Measurements from ENCODE around the gene AUTS2.

Gene AUTS2

DNA sequence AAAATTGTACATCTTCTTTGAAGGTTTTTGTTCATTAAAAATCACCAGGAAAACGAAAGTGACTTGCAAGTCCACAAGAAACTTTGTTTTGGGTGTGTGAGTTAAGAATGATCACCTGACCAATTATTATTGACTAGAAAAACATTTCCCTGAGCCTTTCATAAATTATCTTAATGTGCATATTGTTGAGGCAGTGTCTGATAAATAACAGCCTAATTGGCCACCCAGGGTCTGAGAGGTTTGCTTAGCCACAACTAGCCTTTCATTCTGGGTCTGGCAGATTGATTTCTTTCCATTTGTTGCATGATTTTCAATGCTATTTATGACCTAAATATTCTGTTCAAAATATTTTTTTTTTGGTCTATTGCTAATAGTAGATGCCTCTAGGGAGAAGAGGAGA is 152.8 kb downstream of the AUTS2 start:
- no peak overlapping the region for H3K4me3 ChIP-seq (replicated peaks; ENCODE audit: low read depth, low read length)
- TF ChIP-seq, protein P1, sequence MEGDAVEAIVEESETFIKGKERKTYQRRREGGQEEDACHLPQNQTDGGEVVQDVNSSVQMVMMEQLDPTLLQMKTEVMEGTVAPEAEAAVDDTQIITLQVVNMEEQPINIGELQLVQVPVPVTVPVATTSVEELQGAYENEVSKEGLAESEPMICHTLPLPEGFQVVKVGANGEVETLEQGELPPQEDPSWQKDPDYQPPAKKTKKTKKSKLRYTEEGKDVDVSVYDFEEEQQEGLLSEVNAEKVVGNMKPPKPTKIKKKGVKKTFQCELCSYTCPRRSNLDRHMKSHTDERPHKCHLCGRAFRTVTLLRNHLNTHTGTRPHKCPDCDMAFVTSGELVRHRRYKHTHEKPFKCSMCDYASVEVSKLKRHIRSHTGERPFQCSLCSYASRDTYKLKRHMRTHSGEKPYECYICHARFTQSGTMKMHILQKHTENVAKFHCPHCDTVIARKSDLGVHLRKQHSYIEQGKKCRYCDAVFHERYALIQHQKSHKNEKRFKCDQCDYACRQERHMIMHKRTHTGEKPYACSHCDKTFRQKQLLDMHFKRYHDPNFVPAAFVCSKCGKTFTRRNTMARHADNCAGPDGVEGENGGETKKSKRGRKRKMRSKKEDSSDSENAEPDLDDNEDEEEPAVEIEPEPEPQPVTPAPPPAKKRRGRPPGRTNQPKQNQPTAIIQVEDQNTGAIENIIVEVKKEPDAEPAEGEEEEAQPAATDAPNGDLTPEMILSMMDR (IDR thresholded peaks at IDR 0.05; ENCODE audit: low read depth, low read length, missing control alignments), result no peak
- DNase-seq (ENCODE audit: extremely low read depth, low read depth), result no peak

DNA sequence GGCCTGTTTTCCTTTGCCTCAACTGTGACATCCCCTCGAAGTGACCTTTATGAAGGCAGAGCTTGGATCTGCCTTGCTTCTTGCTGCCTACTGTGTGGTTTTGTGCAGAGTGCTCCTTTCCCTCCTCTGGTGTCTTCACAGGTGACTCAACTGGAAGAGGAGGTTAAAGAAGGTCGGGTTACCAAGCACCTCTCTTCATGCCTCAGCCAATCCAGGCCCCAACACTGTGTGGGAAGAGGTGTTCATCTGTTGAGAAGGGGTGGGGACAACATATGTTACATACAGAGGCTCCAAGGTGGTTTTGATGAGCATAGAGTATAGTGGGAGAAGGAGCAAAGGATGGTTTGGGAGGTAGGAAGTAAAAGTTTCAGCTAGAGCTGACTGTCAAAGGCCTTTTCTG is 155.7 kb downstream of the AUTS2 start:
- TF ChIP-seq, protein P1 (IDR thresholded peaks at IDR 0.05; ENCODE audit: low read depth, low read length, missing control alignments), result no peak
- no peak overlapping the region for H3K4me3 ChIP-seq (replicated peaks; ENCODE audit: low read depth, low read length)
- DNase-seq (ENCODE audit: extremely low read depth, low read depth), result no peak

DNA sequence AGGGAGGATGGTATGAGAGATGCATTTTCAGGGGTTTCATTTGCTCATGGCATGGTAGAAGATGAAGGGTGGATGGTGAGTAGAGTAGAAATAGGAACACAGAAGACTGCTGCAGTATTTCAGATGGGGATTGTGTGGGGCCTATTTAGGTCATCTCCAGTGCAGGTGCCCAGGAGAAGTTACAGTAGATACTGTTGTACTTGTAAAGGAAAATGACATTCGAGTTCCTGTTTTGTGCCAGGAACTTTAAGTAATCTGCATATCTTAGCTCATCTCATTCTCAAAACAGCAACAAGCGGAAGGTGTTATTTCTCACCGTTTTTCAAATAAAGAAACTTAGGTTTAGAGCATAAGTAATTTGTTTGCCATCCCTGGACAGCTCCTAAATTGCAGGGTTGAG is 156.2 kb downstream of the AUTS2 start:
- DNase-seq (ENCODE audit: extremely low read depth, low read depth), result no peak
- H3K4me3 ChIP-seq (replicated peaks; ENCODE audit: low read depth, low read length), result no peak overlapping the region
- TF ChIP-seq, protein P1 (IDR thresholded peaks at IDR 0.05; ENCODE audit: low read depth, low read length, missing control alignments), result no peak

DNA sequence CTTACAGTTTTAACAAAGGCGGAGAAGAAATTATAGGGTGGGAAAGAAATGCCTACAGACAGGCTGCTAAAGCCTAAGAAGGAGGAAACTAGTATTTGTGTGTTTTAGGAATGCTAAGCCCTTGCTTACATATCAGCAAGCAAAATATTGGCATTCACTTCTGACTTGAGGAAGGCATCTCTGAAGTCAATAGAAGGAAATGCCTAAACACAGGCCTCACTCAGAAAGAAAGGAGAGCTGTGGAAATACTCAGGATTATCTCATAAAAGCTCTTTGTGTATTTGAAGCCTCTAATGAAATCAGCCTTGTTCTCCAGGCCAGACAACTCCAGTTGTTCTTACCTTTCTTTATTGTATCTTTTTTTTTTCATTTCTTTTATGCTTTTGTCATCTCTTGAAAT is 158.0 kb downstream of the AUTS2 start:
- TF ChIP-seq, protein P1 (IDR thresholded peaks at IDR 0.05; ENCODE audit: low read depth, low read length, missing control alignments), result no peak
- no peak for DNase-seq (ENCODE audit: extremely low read depth, low read depth)
- no peak overlapping the region for H3K4me3 ChIP-seq (replicated peaks; ENCODE audit: low read depth, low read length)

GRCh38 chr7:69757528-69757927 is 159.3 kb downstream of the AUTS2 start:
- TF ChIP-seq, protein P1 (IDR thresholded peaks at IDR 0.05; ENCODE audit: low read depth, low read length, missing control alignments), result no peak
- H3K4me3 ChIP-seq (replicated peaks; ENCODE audit: low read depth, low read length), result no peak overlapping the region
- no peak for DNase-seq (ENCODE audit: extremely low read depth, low read depth)

- H3K4me3 ChIP-seq (replicated peaks; ENCODE audit: low read depth, low read length), result no peak overlapping the region
- TF ChIP-seq, protein P1 (IDR thresholded peaks at IDR 0.05; ENCODE audit: low read depth, low read length, missing control alignments), result no peak
- DNase-seq (ENCODE audit: extremely low read depth, low read depth), result no peak
These were observed 159.7 kb downstream of the AUTS2 start for GRCh38 chr7:69757981-69758430.

GRCh38 chr7:69759373-69759772 is 161.1 kb downstream of the AUTS2 start:
- DNase-seq (ENCODE audit: extremely low read depth, low read depth), result no peak
- TF ChIP-seq, protein P1 (IDR thresholded peaks at IDR 0.05; ENCODE audit: low read depth, low read length, missing control alignments), result no peak
- H3K4me3 ChIP-seq (replicated peaks; ENCODE audit: low read depth, low read length), result no peak overlapping the region

All from HFF-Myc (cell line).